ENCODE results near the gene VPS16. TPM values are rescaled to one million over a fixed set of nuclear protein-coding genes. Genes with fewer than 3 reads are reported as not detected.

The VPS16 gene
- total RNA-seq, 1 donor from 2014 or later = 24.9 TPM

DNA sequence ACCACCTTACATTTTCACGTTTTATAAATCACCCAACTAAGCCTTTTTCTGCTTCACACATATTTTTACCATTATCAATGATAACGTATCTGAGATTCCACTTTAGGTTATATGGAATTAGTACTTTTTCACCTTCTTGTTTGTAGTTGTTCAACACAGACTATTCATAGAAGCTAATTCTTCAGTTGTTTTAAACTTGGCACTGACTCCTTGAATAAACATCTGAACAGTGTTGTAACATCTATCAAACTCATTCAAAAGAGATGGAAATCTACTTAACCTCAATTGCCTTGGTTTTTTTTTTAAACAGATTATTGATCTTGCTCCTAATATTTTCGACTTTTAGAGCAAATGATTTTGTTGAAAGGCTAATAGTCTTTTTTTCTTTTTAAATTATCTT is 67.0 kb downstream of the VPS16 start:
- H3K27ac ChIP-seq (ENCODE audit: low read depth, low read length) = no peak overlapping the region
- H3K36me3 Mint-ChIP-seq (ENCODE audit: low read depth, unreplicated experiment) = peaks cover 10% of the 10 kb centered on the region
- peaks cover 1% of the 10 kb centered on the region for H3K9me3 Mint-ChIP-seq (ENCODE audit: unreplicated experiment)
- TF ChIP-seq, protein P1, sequence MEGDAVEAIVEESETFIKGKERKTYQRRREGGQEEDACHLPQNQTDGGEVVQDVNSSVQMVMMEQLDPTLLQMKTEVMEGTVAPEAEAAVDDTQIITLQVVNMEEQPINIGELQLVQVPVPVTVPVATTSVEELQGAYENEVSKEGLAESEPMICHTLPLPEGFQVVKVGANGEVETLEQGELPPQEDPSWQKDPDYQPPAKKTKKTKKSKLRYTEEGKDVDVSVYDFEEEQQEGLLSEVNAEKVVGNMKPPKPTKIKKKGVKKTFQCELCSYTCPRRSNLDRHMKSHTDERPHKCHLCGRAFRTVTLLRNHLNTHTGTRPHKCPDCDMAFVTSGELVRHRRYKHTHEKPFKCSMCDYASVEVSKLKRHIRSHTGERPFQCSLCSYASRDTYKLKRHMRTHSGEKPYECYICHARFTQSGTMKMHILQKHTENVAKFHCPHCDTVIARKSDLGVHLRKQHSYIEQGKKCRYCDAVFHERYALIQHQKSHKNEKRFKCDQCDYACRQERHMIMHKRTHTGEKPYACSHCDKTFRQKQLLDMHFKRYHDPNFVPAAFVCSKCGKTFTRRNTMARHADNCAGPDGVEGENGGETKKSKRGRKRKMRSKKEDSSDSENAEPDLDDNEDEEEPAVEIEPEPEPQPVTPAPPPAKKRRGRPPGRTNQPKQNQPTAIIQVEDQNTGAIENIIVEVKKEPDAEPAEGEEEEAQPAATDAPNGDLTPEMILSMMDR (IDR thresholded peaks at IDR 0.05; ENCODE audit: insufficient read depth, low read depth, low read length) = no peak
- TF ChIP-seq EZH2 (IDR thresholded peaks at IDR 0.05; ENCODE audit: insufficient read depth, low read length) = no peak
- H3K4me1 Mint-ChIP-seq (ENCODE audit: low read depth, unreplicated experiment) = peaks cover 3% of the 10 kb centered on the region
- peak; percentile 16 for DNase-seq (ENCODE audit: low read depth)
- H3K4me3 ChIP-seq (ENCODE audit: insufficient read depth, low read depth, low read length) = no peak overlapping the region
- no peak overlapping the region for H3K4me2 ChIP-seq (ENCODE audit: low read length)
- no peak overlapping the region for H3K27ac Mint-ChIP-seq (ENCODE audit: unreplicated experiment)
- peaks cover 32% of the 10 kb centered on the region for H3K79me2 ChIP-seq (ENCODE audit: insufficient read depth, low read length)
- H3K9me3 ChIP-seq (ENCODE audit: insufficient read depth, low read depth, low read length) = no peaks in the 10 kb centered on the region
- no peaks in the 10 kb centered on the region for H3K27me3 ChIP-seq (ENCODE audit: insufficient read depth, low read length)
- no peak overlapping the region for H3K9ac ChIP-seq (ENCODE audit: low read length)
- FAIRE-seq = no peak
- H3K4me3 Mint-ChIP-seq (ENCODE audit: unreplicated experiment) = no peak overlapping the region
- H4K20me1 ChIP-seq (ENCODE audit: insufficient read depth, low read length) = peaks cover 16% of the 10 kb centered on the region
- no peaks in the 10 kb centered on the region for H3K27me3 Mint-ChIP-seq (ENCODE audit: low read depth, unreplicated experiment)
- no peaks in the 10 kb centered on the region for H3K4me1 ChIP-seq (ENCODE audit: insufficient read depth, low read length)
- H3K36me3 ChIP-seq (ENCODE audit: insufficient read depth, low read length) = no peaks in the 10 kb centered on the region
- no peak overlapping the region for H2AFZ ChIP-seq (ENCODE audit: low read depth, low read length)

DNA sequence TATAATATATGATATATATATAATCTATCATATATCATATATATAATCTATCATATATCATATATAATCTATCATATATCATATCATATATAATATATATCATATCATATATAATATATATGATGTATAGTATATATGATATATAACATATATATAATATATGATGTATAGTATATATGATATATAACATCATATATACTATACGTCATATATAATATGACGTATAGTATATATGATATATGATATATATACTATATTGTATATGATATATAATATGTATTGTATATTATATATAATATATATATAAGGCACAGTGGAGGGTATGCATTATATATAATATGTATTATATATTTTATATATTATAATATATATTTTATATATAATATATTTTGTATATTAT is 69.4 kb downstream of the VPS16 start:
- H3K27me3 ChIP-seq (ENCODE audit: insufficient read depth, low read length) = no peaks in the 10 kb centered on the region
- no peak overlapping the region for H3K27ac ChIP-seq (ENCODE audit: low read depth, low read length)
- H4K20me1 ChIP-seq (ENCODE audit: insufficient read depth, low read length) = peaks cover 23% of the 10 kb centered on the region
- no peaks in the 10 kb centered on the region for H3K9me3 ChIP-seq (ENCODE audit: insufficient read depth, low read depth, low read length)
- H3K4me1 ChIP-seq (ENCODE audit: insufficient read depth, low read length) = no peaks in the 10 kb centered on the region
- TF ChIP-seq EZH2 (IDR thresholded peaks at IDR 0.05; ENCODE audit: insufficient read depth, low read length) = no peak
- TF ChIP-seq, protein P1 (IDR thresholded peaks at IDR 0.05; ENCODE audit: insufficient read depth, low read depth, low read length) = no peak
- no peak overlapping the region for H3K9ac ChIP-seq (ENCODE audit: low read length)
- H3K79me2 ChIP-seq (ENCODE audit: insufficient read depth, low read length) = peaks cover 25% of the 10 kb centered on the region
- H3K27me3 Mint-ChIP-seq (ENCODE audit: low read depth, unreplicated experiment) = no peaks in the 10 kb centered on the region
- peaks cover 3% of the 10 kb centered on the region for H3K36me3 Mint-ChIP-seq (ENCODE audit: low read depth, unreplicated experiment)
- no peak overlapping the region for H3K4me2 ChIP-seq (ENCODE audit: low read length)
- H3K4me3 ChIP-seq (ENCODE audit: insufficient read depth, low read depth, low read length) = no peak overlapping the region
- DNase-seq (ENCODE audit: low read depth) (no peak), FAIRE-seq (no peak)
- H3K4me3 Mint-ChIP-seq (ENCODE audit: unreplicated experiment) = no peak overlapping the region
- H2AFZ ChIP-seq (ENCODE audit: low read depth, low read length) = no peak overlapping the region
- no peaks in the 10 kb centered on the region for H3K36me3 ChIP-seq (ENCODE audit: insufficient read depth, low read length)
- H3K9me3 Mint-ChIP-seq (ENCODE audit: unreplicated experiment) = peaks cover 1% of the 10 kb centered on the region
- H3K27ac Mint-ChIP-seq (ENCODE audit: unreplicated experiment) = no peak overlapping the region
- peaks cover 3% of the 10 kb centered on the region for H3K4me1 Mint-ChIP-seq (ENCODE audit: low read depth, unreplicated experiment)

DNA sequence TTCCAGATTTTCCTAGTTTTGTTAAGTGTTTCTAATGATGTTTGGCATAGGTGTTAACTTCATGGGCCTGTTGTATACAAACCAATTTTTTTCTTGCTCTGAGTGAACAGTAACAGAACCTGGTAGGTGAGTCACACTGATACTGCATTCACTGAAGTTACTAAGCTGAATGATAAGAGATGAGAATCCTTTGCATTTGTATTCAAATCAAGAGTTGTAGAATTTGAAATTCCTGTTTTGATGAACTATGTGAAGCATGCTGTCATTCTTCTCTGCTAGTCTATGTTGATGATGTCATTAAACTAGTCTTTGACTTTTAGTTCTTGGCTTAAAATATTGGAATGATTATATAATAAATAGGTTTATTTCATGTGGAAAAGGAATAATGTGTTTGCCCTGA is 70.7 kb downstream of the VPS16 start:
- Histone ChIP-seq H3K4me1 (ENCODE audit: insufficient read depth, low read length) (no peaks in the 10 kb centered on the region), H3K9ac (ENCODE audit: low read length) (no peak overlapping the region), H3K4me2 (ENCODE audit: low read length) (no peak overlapping the region), H3K79me2 (ENCODE audit: insufficient read depth, low read length) (peaks cover 25% of the 10 kb centered on the region), H3K27ac (ENCODE audit: low read depth, low read length) (no peak overlapping the region), H3K27me3 (ENCODE audit: insufficient read depth, low read length) (no peaks in the 10 kb centered on the region), H3K4me3 (ENCODE audit: insufficient read depth, low read depth, low read length) (no peak overlapping the region), H3K36me3 (ENCODE audit: insufficient read depth, low read length) (no peaks in the 10 kb centered on the region), H3K9me3 (ENCODE audit: insufficient read depth, low read depth, low read length) (no peaks in the 10 kb centered on the region), H4K20me1 (ENCODE audit: insufficient read depth, low read length) (peaks cover 23% of the 10 kb centered on the region), H2AFZ (ENCODE audit: low read depth, low read length) (no peak overlapping the region)
- Mint-ChIP-seq H3K27ac (ENCODE audit: unreplicated experiment) (no peak overlapping the region), H3K9me3 (ENCODE audit: unreplicated experiment) (no peaks in the 10 kb centered on the region), H3K27me3 (ENCODE audit: low read depth, unreplicated experiment) (no peaks in the 10 kb centered on the region), H3K4me3 (ENCODE audit: unreplicated experiment) (no peak overlapping the region), H3K4me1 (ENCODE audit: low read depth, unreplicated experiment) (peaks cover 3% of the 10 kb centered on the region), H3K36me3 (ENCODE audit: low read depth, unreplicated experiment) (peaks cover 2% of the 10 kb centered on the region)
- DNase-seq (ENCODE audit: low read depth) = no peak
- FAIRE-seq = no peak
- TF ChIP-seq, protein P1 (IDR thresholded peaks at IDR 0.05; ENCODE audit: insufficient read depth, low read depth, low read length) = no peak
- no peak for TF ChIP-seq EZH2 (IDR thresholded peaks at IDR 0.05; ENCODE audit: insufficient read depth, low read length)

Measured in astrocyte (in vitro differentiated cells and primary cell).